Uterus (tissue), 4 donors: ENCODE data around the gene PPP2R2C. TPM values are rescaled to one million over a fixed set of nuclear protein-coding genes. Genes with fewer than 3 reads are reported as not detected.

Source experiments
- DNase-seq, 2 donors: peaks; one replicate each; pipeline ENCODE4 v3.0.0-alpha.2; 2019 to 2020
- H3K27ac ChIP-seq, 2 donors: fragments of 200-600 bp; sonication (generic); 1 replicate in 1 of 2; 2 replicates in 1 of 2; pipeline ENCODE4 v1.5.1; 2016 to 2018
- H3K27me3 ChIP-seq, 2 donors: fragments of 200-600 bp; sonication (generic); one replicate each; pipeline ENCODE4 v1.5.1; 2018 to 2019; ENCODE audit warnings: control low read depth in 1 of 2
- H3K36me3 ChIP-seq, 2 donors: fragments of 200-600 bp; sonication (generic); one replicate each; pipeline ENCODE4 v1.5.1; 2019; ENCODE audit warnings: control low read depth in 1 of 2
- H3K4me1 ChIP-seq, 2 donors: fragments of 200-600 bp; sonication (generic); one replicate each; pipeline ENCODE4 v1.5.1; 2018 to 2019; ENCODE audit warnings: control low read depth in 1 of 2
- H3K4me3 ChIP-seq, 2 donors: fragments of 200-600 bp; sonication (generic); 1 replicate in 1 of 2; 2 replicates in 1 of 2; pipeline ENCODE4 v1.5.1; 2018 to 2019; ENCODE audit warnings: mild to moderate bottlenecking in 1 of 2
- H3K9me3 ChIP-seq, 2 donors: fragments of 200-600 bp; sonication (generic); one replicate each; pipeline ENCODE4 v1.5.1; 2019; ENCODE audit warnings: control low read depth in 1 of 2
- POLR2A ChIP-seq, 2 donors: fragments of 450-650 bp; IDR thresholded peaks; one replicate each; pipeline ENCODE4 v1.6.1; 2016; ENCODE audit warnings: antibody characterized with exemption in 2 of 2, mild to moderate bottlenecking in 1 of 2, moderate library complexity in 1 of 2
- intact Hi-C: fragments of 100-400 bp; cut with DNase I; formaldehyde crosslinking; loops from one replicate; pipeline ENCODE4 v1.15.1; 2023; ENCODE audit warnings: low total_unique reads
- total RNA-seq, 4 donors: library from RNA; depleted of rRNA in 3 of 4; stranded (reverse); fragments of >200 nt in 3 of 4; gene quantifications; one replicate each; pipeline versions ENCODE4 v1.1.0 to v1.2.4, GENCODE V29; 2014 to 2023
- TF ChIP-seq, protein P1 (sequence below), 4 experiments: fragments of 200-600 bp in 2 of 4; fragments of 450-650 bp in 2 of 4; sonication (generic) in 2 of 4; IDR thresholded peaks; one replicate each; pipeline ENCODE4 v1.5.1; 2016 to 2019; ENCODE audit warnings: antibody characterized with exemption in 4 of 4, mild to moderate bottlenecking in 2 of 4, moderate library complexity in 1 of 4
- donor health status: DM: yes; HTN: yes; CAD: no.

Gene PPP2R2C
- total RNA-seq, 4 donors from 2014 or later, result 2.9 to 49.1 (median 27.3) TPM

DNA sequence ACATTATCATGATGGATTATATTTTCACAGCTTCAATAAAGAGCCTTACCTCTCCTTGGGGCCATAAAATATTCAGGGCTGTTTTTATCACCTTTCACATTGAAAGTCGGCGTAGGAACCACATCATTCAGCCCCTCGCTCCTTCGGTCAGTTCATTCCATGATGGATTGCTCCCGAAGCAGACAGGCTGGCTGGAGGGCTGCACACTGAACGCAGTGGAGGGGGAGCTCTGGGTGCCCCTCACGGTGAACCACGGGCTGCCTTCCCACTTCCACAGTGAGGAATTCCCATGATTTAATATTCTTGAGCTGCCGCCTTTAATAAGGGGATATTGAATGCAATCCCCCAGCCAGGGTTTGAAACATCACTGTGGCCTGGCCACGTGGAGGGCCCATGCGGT is 16.0 kb downstream of the PPP2R2C start:
- Histone ChIP-seq H3K27ac (no peak overlapping the region), H3K4me3 (no peak overlapping the region), H3K9me3 (no peaks in the 10 kb centered on the region), H3K27me3 (no peaks in the 10 kb centered on the region), H3K4me1 (no peaks in the 10 kb centered on the region), H3K36me3 (no peaks in the 10 kb centered on the region)
- DNase-seq, result no peak
- intact Hi-C loops, result no loop called here
- TF ChIP-seq POLR2A (IDR thresholded peaks at IDR 0.05), result no peak
- TF ChIP-seq, protein P1, sequence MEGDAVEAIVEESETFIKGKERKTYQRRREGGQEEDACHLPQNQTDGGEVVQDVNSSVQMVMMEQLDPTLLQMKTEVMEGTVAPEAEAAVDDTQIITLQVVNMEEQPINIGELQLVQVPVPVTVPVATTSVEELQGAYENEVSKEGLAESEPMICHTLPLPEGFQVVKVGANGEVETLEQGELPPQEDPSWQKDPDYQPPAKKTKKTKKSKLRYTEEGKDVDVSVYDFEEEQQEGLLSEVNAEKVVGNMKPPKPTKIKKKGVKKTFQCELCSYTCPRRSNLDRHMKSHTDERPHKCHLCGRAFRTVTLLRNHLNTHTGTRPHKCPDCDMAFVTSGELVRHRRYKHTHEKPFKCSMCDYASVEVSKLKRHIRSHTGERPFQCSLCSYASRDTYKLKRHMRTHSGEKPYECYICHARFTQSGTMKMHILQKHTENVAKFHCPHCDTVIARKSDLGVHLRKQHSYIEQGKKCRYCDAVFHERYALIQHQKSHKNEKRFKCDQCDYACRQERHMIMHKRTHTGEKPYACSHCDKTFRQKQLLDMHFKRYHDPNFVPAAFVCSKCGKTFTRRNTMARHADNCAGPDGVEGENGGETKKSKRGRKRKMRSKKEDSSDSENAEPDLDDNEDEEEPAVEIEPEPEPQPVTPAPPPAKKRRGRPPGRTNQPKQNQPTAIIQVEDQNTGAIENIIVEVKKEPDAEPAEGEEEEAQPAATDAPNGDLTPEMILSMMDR (IDR thresholded peaks at IDR 0.05), result no peak

DNA sequence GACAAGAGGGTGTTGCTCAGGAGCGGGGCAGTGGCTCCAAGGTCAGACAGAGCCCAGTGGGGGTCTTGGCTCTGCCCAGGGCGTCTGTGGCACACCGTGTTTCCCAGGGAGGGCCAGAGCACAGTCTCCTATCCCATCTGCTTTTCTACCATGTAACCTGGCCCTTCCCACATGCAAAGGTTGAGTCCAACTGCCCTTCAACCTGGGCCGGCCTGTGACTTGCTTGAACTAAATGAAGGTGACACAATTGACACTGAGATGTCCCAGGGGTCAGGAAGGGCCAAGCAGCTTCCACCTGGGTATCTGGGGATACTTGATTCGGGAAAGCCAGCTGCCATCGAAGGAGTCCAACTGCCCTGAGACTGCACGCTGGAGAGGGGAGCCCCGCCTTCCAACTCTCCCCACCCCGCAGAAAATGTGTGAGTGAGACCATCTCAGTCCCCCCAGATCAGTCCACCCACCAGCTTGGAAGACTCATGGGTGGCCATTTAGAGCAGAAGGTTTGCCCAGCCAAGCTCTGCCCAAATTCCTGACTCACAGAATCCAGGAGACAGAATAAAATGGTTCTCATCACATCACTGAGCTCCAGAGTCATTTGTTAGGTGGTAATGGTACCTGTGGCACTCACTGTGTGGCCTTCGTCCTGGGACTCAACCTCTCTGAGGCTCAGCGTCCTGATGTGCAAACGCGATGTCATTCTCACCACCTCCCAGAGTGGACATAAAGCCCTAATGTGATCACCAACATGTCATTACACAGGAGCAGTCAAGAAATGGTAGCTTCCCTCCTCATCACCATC is 18.1 kb downstream of the PPP2R2C start:
- no peaks in the 10 kb centered on the region for H3K9me3 ChIP-seq
- H3K4me1 ChIP-seq, result no peaks in the 10 kb centered on the region
- TF ChIP-seq, protein P1 (IDR thresholded peaks at IDR 0.05), result no peak
- TF ChIP-seq POLR2A (IDR thresholded peaks at IDR 0.05), result no peak
- no peaks in the 10 kb centered on the region for H3K36me3 ChIP-seq
- H3K4me3 ChIP-seq, result no peak overlapping the region
- H3K27ac ChIP-seq, result peak overlapping the region in 1 of 2 donors; percentile 16
- H3K27me3 ChIP-seq, result no peaks in the 10 kb centered on the region
- no peak for DNase-seq
- intact Hi-C loops, result no loop called here

DNA sequence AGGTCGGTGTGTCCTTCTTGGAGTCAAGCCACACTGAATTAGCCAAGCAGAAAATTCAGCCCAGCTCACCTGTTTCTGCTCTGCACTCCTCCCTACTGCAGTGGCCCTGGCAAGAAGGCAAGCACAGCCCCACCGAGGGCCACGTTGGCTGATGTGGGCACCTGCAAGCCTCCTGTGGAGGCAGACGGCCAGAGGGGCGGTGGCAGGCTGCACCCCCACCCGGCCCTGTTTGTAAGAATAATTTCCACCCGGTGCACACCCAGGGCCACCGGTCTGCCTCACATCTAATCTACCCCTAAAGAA is 18.8 kb downstream of the PPP2R2C start:
- Histone ChIP-seq H3K4me3 (no peak overlapping the region), H3K4me1 (no peaks in the 10 kb centered on the region), H3K27me3 (no peaks in the 10 kb centered on the region), H3K27ac (peak overlapping the region in 1 of 2 donors; percentile 16), H3K9me3 (no peaks in the 10 kb centered on the region), H3K36me3 (no peaks in the 10 kb centered on the region)
- intact Hi-C loops, result no loop called here
- TF ChIP-seq POLR2A (IDR thresholded peaks at IDR 0.05), result no peak
- TF ChIP-seq, protein P1 (IDR thresholded peaks at IDR 0.05), result no peak
- no peak for DNase-seq

DNA sequence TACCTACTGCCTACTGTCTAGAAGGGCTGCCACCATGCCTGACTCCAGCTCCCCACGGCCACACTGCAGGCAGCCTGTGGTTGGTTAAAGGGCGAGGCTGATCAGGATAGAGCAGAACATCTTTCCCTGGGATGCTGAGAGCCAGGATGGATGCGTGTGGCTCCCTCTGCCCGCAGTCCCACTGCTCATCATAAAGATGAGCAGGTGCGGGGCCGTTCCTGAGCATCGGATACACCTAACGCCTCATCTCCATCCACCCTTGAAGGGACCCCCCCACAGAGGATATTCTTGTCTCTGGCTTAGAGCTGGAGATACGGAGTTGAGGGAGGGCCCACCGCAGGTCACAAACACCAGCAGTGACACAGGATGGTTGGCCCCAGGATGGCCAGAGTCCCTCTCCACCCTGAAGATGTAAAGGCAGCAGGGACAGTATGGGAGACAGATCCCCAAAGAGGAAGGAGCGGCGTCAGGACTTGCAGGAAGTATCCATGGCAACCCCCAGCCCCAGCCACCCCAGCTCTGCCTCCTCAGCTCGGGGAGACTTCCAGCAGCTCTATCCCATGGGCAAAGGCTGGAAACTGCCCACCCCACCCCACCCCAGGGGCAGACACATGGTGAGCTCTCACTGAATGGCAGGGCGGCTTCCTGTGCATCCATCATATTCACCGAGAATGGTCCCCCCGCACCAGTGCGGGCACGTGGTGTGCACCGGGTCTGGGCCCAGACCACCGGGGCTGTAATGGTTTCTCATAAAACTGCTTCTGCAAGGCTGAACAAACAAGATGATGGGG is 19.3 kb downstream of the PPP2R2C start:
- DNase-seq, result peak in 1 of 2 donors; percentile 70
- Histone ChIP-seq H3K9me3 (no peaks in the 10 kb centered on the region), H3K27ac (peak overlapping the region in 1 of 2 donors; percentile 16), H3K36me3 (no peaks in the 10 kb centered on the region), H3K4me1 (no peaks in the 10 kb centered on the region), H3K4me3 (no peak overlapping the region), H3K27me3 (no peaks in the 10 kb centered on the region)
- TF ChIP-seq, protein P1 (IDR thresholded peaks at IDR 0.05), result no peak
- no peak for TF ChIP-seq POLR2A (IDR thresholded peaks at IDR 0.05)
- intact Hi-C loops, result no loop called here
